GM18873 (cell line): ENCODE data around the gene ANKRD62.
"Not testable (repeated sequence)": the region's sequence is repeated elsewhere in the genome, so short reads cannot be mapped to it uniquely, and the experiment has no call there.

Experiments
- ATAC-seq: cut with Tn5 transposase; IDR thresholded peaks from one replicate; pipeline ENCODE4 v1.9.1; 2021; ENCODE audit warnings: mild to moderate bottlenecking, moderate library complexity, moderate number of reproducible peaks; ENCODE audit not compliant: unreplicated experiment, low FRiP score

ANKRD62 gene

DNA sequence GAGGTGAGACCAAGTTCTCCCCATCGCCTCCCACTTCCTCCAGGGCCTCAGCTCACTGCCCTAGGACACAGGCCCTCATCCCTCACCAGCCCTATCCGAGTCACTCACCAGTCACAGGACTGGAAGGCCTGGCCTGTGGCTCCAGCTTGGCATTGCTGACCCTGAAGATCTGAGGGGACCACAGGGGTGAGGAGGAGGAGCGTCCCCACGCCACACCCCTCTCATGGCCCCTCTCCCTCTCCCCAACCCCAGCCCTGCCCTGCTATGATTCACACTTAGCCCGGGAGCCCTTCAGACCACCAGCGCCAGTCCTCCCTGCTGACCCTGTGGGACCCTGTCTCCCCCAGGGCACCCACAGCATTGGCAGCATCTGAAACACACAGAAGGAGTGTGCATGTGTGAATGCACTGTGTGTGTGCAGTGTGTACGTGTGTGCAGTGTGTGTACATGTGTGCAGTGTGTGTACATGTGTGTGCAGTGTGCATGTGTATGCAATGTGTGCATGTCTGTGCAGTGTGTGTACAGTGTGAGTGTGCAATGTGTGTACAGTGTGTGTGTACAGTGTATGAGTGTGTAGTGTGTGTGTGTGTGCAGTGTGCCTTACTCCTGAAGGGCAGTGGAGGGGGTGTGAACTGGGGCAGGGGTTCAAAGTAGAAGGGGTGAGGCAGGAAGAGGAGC lies 29.4 kb upstream of the ANKRD62 start:
- no peak for ATAC-seq

DNA sequence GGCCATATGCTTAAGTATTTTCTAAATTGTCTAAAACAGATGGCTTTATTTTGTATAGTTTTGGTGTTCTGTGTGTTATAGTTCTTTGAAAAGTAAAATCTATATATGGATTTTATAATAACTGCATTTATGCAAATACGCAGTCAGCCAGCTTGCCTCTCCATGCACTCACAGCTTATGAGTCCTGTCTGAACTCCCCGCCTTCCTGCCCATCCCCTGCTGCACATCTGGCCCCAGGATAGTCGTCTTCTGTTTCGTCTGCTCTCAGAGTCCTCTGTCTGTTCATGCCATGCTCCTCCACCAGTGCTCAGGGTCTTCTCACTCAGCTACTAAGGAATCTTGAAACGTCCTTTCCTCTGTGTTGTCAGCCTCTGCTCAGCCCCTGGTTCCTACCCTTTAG lies 28.2 kb upstream of the ANKRD62 start:
- no peak for ATAC-seq

DNA sequence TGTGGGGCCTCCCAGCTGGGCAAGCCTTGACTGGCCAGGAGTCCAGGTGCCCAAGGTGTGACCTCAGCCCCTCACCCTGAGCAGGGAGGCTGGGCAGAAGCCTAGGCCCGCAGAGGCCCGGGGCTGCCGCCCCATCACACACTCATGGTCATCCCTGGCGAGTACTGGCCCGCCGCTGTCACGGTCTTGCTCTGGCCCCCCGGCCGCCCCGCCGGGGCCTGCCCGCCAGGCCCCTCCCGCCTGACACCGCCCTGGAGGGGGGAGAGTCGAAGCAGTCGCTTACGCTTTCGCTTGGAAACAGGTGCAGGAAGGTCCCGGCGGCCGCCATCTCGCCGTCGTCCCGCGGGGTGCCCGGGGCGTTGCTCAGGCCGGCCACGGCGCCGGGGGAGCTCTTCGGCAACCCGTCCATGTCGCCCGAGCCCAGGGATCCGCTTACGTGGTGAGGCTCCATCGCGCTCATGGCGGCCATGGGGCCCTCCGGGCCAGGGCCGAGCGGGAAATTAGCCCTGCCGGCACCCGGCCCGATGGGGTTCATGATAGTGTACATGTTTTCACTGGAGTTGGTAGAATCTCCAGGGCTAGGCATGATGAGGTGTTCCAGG lies 26.6 kb upstream of the ANKRD62 start:
- ATAC-seq: no peak

DNA sequence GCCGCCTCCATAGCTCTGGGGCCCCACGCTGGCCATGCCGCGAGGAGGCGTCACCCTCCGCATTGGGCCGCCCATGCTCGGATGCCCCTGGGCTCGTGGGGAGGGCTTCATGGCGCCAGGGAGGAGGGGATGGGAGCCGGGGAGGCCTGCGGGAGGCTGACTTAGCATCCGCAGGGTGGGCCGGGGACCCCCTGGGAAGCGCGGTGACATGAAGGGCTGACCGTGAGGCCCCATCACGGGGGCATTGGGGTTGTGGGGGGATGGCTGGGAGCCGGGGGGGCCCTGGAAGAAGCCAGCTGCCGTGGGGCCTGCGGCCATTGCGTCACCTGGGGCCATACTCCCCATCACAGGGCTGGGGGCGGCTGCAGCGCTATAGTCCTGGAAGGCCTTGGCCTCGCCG lies 26.0 kb upstream of the ANKRD62 start:
- ATAC-seq: no peak

DNA sequence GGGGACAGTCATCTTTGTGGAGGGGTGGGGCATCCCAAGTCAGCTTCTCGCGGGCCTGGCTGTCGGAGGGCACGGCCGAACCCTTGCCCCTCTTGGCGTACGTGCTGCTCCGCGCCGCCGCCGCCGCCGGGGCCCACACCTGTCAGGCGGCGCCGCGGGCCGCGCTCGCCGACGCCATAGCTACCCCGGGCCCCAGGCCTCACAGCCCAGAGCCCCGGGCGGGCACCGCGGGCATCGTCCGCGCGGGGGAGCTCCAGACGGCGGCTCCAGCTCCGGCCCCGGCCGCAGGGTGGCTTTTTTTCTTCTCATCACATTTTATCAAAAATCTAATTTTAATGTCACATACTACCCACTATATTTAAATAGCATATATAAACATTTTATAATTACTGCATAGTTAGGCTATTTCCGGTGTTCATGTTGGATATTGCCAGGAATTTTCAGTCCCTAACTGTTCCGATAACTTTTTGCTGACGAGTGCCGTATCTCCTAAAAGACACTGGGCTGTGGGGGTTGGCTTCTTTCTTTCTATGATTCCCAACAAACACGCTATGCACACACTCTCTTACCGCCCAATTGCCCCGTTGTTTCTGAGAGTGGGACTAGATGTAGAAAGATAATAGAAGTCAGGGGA lies 25.2 kb upstream of the ANKRD62 start:
- ATAC-seq: not testable (repeated sequence)

DNA sequence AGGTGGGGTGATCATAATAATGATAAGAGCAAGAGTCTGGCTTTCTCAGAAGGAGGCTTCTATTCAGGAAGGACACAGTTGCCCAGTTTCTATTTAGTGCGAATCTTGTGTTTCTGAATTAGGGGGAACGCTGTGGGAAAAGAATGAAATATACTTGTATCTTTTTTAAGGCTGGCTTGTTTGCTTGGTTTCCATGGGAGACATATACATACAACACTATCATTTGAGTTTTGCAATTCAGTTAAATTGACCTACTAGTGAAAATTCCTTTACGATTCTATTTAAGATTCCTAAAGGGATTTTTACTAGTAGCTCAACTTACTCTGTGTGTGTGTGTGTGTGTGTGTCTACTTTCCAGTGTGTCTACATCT lies 24.7 kb upstream of the ANKRD62 start:
- no peak for ATAC-seq

DNA sequence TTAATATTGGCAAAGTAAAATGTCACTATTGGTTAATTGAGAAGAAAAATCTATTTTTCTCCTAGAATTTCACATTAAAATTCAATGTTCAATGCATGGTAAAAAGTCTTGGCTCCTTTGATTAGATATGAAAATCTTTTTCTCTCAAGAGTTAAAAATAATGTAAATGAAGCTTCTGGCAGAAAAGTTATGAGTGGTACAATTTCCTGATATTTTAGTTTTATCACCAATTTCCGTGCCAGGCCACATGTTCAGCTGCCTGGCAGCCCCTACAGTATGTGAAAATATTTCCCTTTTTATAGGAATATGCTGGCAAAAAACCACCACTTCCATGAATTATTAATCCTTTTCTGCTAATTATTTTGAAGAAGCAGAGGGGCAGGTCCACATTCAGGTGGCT lies 22.6 kb upstream of the ANKRD62 start:
- not testable (repeated sequence) for ATAC-seq

DNA sequence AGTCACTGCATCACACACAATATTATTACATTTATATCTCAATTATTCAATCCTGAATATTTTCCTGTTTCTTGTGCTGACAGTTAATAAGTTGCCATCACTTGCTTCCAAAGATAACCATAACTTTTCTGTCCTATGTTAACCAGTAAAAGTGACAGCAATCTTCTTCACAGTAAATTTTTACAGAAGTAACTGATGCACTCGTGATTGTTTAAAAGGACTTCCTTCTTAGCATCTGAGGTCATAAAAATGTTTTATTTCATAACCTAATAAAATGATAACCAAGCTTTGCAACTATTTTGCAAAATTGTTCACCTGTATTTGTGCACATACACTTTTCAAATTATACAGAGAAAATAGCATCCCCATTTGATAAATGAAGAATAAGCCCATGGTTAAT lies 20.6 kb upstream of the ANKRD62 start:
- no peak for ATAC-seq

DNA sequence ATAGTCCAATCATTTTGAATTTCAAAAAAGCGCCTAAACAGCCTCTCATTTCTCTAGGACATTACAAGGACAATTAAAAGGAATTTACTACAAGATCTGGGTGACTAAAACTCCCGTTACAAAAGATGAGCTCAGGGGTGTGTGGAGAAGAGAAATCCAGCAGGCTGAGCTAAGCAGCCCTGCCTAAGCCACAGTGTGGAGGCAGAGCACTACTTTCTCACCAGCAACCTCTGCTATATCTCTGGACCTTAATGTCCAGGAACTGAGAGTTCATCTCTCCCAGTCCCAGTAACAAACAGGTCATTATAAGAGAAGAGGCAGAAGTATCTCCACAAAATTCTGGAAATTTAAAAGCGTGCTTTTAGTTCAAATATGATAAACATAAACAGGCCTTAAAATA lies 18.9 kb upstream of the ANKRD62 start:
- ATAC-seq: no peak

DNA sequence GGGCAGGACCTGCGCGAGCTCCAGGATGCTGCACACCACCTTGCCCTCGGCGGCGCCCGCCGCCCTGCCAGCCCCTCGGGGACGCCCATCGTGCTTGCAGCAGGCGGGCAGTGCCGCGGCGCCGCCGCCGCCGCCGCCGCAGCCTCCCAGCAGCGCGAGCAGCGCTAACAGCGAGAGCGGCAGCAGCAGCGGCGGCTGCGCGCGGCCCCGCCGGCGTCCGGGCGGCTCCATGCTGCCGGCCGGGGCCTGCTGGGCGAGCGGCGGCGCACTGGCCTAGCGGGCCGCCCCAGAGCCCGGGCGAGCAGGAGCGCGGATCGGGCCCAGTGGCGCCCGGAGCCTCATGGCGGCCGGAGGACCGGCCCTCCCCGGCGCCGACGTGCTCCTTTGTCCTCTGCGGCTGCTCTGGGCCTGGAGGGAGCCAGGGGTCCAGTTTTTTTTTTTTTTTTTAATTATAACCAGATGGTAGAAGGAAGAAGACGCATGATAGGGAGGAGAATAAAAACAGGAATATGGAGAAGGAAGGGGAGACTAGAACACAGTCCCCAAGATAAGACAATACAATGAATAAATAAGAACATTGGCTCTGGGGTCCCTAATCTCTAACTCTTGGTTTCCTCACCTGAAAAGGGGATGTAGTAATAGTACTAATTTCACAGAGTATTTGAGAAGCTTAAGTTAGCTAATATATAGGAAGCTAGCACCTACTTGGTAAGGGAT lies 17.1 kb upstream of the ANKRD62 start:
- ATAC-seq: no peak

DNA sequence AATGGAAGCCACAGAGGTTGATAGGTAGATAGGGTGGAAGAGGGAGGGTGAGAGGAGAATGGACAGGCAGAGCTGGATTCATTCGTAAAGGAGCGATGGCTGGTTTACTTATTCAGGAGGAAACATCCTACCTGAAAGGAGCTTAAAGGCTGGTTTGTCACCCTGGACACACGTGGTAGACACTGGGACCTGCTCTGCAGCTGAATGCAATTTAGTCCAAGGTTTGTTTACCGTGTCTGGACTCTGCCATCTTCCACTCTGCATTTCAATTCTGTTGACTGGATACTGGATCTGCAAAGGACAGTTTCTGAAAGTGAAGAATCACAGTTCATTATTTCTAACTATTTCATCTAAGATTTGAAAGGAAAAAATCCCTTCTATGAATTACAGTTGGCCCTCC lies 15.6 kb upstream of the ANKRD62 start:
- ATAC-seq: not testable (repeated sequence)

DNA sequence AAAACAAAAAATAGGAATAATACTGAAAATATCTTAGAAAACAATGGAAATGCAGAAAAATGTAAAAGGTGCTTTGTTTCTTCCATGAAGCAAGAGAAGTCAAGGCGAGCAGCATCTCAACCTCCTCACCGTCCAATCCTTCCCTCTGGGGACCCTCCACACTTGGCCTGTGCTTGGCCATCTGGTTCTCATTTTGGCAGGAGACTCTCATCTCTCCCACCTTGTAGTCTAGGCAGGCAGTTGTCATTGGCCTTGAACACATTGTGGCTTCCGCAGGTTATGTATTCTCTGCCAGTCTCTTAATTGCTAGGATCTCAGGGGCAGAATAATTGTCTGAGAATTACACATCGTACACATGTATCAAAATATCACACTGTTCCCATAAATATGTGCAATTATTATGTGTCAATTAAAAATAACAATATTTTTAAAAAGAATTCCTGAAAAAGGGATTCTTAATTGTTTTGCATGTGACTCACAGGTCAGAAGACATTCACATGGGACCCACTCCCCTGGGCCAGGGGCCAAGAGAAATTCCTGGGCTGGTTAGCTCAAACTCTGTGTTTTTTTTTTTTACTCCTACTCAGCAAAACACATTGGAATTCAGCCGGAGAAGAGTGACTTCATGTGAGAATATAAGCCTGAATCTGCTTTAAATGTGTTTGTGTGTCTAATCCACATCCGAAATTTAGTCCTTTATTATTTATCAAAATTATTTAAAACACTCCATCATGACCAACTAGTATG lies 14.0 kb upstream of the ANKRD62 start:
- ATAC-seq: no peak

DNA sequence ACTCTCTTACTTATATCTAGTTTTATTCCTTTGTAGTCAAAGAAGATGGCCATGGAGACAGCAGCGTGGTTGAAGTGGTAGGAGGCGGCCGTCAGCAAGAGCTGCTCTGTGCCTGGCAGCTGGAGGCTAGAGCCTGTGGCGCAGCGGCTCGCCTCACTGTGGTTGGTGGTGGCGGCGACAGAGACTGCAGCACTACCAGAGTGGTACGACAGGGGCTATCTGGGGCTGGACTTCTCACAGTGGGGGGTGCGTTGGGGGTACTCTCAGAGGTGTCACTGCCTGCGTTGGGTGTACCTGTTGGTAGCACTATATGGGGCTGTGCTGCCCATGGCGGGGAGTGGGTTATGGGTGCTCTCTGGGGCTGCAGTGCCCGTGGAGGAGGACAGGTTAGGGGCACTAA lies 8.5 kb upstream of the ANKRD62 start:
- no peak for ATAC-seq

DNA sequence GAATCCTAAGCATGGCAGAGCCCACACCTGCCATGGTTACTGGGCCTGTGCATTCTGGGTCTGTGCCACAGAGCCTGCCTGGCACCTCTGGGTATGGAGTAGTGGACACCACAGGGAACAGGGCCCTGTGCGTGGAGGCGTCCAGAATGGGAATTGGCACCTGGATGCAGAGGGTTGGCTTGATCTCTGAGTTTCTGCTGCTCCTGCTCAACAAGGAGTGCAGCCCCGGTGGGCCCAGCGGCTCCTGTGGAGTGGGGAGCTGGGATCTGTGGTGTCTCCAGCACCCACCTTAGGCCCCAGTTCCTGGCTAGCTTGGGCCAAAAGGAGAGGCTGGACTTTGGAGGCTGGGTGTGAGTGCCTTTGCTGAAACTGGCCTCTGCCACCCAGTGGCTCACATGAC lies 7.9 kb upstream of the ANKRD62 start:
- ATAC-seq: no peak

DNA sequence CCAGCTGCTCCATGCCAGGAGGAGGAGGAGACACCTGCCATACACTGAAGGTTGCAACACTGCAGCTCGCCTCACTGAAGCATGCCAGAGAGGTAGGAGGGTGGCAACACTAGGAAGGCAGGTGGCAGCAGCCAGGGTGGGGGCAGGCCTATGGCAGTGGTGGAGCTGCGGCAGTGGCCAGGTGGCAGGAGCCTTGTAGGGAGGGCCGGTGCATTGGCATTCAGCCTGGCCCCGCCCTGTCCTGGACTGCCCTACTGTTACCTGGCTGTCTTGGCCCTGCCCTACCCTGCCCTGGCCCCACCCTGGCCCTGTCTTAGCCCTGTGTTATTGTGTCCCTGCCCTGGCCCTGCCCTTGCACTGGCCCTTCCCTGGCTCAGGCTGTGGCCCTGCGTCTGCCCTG lies 7.4 kb upstream of the ANKRD62 start:
- no peak for ATAC-seq

DNA sequence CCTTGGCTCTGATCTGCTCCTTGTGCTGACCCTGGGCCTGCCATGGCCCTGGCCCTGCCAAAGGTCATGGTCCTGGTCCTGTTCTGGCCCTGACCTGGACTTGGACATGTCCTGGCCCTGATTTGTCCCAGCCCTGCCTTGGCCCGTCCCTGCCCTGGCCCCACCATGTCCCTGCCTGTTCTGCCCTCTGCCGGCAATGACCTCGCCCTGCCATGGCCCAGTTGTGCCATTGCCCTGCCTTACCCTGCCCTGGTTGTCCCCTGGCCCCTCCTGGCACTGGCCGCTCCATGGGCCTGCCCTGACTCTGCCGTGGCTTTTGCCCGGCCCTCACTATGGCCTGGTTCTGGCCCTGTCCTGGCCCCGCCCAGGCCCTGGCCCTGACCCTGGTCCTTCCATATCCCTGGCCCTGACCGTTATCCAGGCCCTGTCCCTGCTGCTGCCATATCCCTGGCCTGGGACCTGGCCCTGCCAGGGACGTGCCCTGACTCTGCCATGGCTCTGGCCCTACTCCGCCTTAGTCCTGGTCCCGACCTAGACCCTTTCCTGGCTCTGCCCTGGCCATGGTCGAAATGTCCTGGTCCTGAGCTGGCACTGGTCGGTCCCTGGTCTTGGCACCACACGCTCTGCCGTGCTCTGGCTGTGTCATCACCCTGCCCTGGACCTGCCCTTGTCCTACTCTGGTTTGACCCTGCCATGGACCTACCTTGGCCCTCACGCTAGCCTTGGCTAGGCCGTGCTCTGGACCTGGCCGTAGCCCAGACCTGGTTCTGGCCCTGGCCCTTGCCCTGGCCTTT lies 6.8 kb upstream of the ANKRD62 start:
- ATAC-seq: no peak

DNA sequence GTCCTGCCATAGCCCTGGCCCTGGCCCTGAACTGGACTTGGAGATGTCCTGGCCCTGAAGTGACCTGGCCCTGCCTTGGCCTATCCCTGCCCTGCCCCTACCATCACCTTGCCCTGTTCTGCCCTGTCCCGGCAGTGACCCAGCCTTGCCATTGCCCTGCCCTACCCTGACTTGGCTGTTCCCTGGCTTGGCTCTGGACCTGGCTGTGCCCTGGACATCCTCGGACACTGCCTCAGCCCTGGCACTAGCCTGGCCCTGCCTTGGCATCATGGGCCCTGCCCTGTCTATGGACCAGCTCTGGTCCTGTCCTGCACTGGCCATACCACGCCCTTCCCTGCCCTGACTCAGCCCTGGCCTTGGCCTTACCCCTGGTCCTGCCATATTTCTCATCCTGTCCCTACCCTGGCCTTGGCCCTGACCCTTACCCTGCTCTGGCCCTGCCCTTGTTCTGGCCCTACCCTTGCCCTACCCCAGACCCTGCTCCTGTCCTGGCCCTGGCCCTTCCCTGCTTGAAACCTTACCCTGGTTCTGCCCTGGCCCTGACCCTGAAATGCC lies 6.1 kb upstream of the ANKRD62 start:
- ATAC-seq: no peak

DNA sequence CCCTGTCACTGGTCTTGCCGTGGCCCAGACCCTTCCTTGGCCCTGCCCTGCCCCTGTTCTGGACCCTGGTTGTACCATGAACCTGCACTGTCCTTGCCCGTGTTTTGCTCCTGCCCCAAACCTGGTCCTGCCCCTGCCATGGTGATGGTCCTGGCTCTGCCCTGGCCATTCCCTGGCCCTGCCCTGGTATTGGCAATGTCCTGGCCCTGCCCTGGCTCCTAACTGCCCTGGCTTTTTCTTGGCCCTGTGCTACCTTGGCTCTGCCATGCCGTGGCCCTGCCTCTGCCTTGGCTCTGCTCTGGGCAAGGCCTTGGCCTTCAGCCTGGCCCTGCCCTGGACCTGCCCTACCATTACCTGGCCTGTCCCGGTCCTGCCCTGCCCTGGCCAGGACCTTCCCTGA lies 5.5 kb upstream of the ANKRD62 start:
- ATAC-seq: no peak

DNA sequence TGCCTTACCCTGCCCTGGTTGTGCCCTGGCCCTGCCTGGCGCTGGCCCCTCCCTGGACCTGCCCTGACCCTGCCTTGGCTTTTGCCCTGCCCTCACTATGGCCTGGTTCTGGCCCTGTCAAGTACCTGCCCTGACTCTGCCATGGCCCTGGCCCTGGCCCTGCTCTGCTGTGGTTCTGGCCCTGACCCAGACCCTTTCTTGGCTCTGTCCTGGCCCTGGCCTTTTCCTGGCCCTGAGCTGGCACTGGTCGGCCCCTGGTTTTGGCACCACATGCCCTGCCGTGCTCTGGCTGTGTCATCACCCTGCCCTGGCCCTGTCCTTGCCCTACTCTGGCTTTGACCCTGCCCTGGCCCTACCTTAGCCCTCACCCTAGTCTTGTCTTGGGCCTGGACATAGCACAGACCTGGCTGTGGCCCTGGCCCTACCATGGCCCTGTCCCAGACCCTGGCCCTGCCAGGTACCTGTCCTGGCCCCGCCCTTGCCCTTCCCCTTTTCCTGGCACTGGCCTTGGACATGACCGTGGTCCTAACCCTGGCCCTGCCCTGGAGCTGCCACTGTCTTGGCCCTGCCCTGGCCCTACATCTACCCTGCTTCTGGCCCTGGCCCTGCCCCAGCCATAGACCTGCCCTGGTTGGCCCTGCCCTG lies 4.8 kb upstream of the ANKRD62 start:
- ATAC-seq: no peak
